ENCODE data around the gene CTAG1A. TPM values are rescaled to one million over a fixed set of nuclear protein-coding genes. Genes with fewer than 3 reads are reported as not detected.

CTAG1A gene
- total and polyA plus RNA-seq, 8 donors: not detected

- Histone ChIP-seq H3K36me3 (no peaks in the 10 kb centered on the region), H3K4me1 (no peaks in the 10 kb centered on the region), H3K27ac (no peak overlapping the region), H3K27me3 (no peaks in the 10 kb centered on the region), H3K4me3 (no peak overlapping the region), H3K9me3 (no peaks in the 10 kb centered on the region)
- ATAC-seq (no peak), FAIRE-seq (no peak), DNase-seq (peak in 1 of 6 donors; percentile 21)
- intact Hi-C loops (cut with DNase I): no loop called here
- no peak for TF ChIP-seq CTCF (IDR thresholded peaks at IDR 0.05)
- WGBS, 2 donors: 74% methylated on average over 15 of the region's 15 CpGs
These were observed 15.9 kb downstream of the CTAG1A start for GRCh38 chrX:154600759-154601374.

- Histone ChIP-seq H3K27me3 (no peaks in the 10 kb centered on the region), H3K27ac (no peak overlapping the region), H3K9me3 (no peaks in the 10 kb centered on the region), H3K4me1 (no peaks in the 10 kb centered on the region), H3K4me3 (no peak overlapping the region), H3K36me3 (no peaks in the 10 kb centered on the region)
- WGBS, 2 donors: 59 to 64% methylated on average over 13 of the region's 13 CpGs
- no peak for ATAC-seq
- FAIRE-seq: no peak
- TF ChIP-seq CTCF (IDR thresholded peaks at IDR 0.05): no peak
- DNase-seq: peak in 1 of 6 donors; percentile 35
- intact Hi-C loops (cut with DNase I): no loop called here
These were observed 17.3 kb downstream of the CTAG1A start for GRCh38 chrX:154602226-154602625.

GRCh38 chrX:154602766-154603437 is 18.0 kb downstream of the CTAG1A start:
- ATAC-seq (no peak), DNase-seq (no peak), FAIRE-seq (no peak)
- no peak overlapping the region for H3K4me3 ChIP-seq
- H3K36me3 ChIP-seq: no peaks in the 10 kb centered on the region
- H3K27me3 ChIP-seq: no peaks in the 10 kb centered on the region
- no peaks in the 10 kb centered on the region for H3K4me1 ChIP-seq
- H3K27ac ChIP-seq: no peak overlapping the region
- intact Hi-C loops (cut with DNase I): no loop called here
- no peaks in the 10 kb centered on the region for H3K9me3 ChIP-seq
- WGBS, 2 donors: 77 to 79% methylated on average over 18 of the region's 18 CpGs
- TF ChIP-seq CTCF (IDR thresholded peaks at IDR 0.05): no peak

- FAIRE-seq (no peak), ATAC-seq (peak; percentile 35 to 54 (median 44)), DNase-seq (peak in 1 of 6 donors; percentile 28)
- no peaks in the 10 kb centered on the region for H3K27me3 ChIP-seq
- H3K36me3 ChIP-seq: no peaks in the 10 kb centered on the region
- H3K27ac ChIP-seq: no peak overlapping the region
- TF ChIP-seq CTCF (IDR thresholded peaks at IDR 0.05): no peak
- WGBS, 2 donors: 67 to 73% methylated on average over 13 of the region's 13 CpGs
- no peaks in the 10 kb centered on the region for H3K9me3 ChIP-seq
- H3K4me1 ChIP-seq: no peaks in the 10 kb centered on the region
- no peak overlapping the region for H3K4me3 ChIP-seq
- intact Hi-C loops (cut with DNase I): no loop called here
These were observed 18.8 kb downstream of the CTAG1A start for GRCh38 chrX:154603438-154604430.
